ENCODE measurements around the gene PLXNA1. TPM values are rescaled to one million over a fixed set of nuclear protein-coding genes. Genes with fewer than 3 reads are reported as not detected.

PLXNA1 gene
- total RNA-seq, 1 donor from 2014 or later: 16.1 TPM

Other genes starting within 250 kb of the PLXNA1 start
- not detected in 2 replicates for gene PRR23E, start 210.0 kb downstream of the PLXNA1 start, total RNA-seq

Data from T-helper 1 cell treated with Interleukin-12 subunit alpha and Interleukin-12 subunit beta and Interleukin-4 antibody, amounts not matched to agents 30 ng/mL and 1 ng/mL, for 36 hours (primary cell).